PFSK-1 (cell line): ENCODE results near the gene ATP6V0A1.

Experiments
- POLR2AphosphoS5 ChIP-seq: IDR thresholded peaks from 2 replicates; pipeline ENCODE4 v1.6.1; 2012; ENCODE audit warnings: low read depth, mild to moderate bottlenecking, control low read depth, low read length, moderate library complexity
- SIN3A ChIP-seq: IDR thresholded peaks from 2 replicates; pipeline ENCODE4 v1.6.1; 2012; ENCODE audit warnings: mild to moderate bottlenecking, low read length, moderate library complexity, borderline replicate concordance; ENCODE audit not compliant: insufficient read depth
- TAF1 ChIP-seq: IDR thresholded peaks from 2 replicates; pipeline ENCODE4 v1.6.1; 2012; ENCODE audit warnings: low read length, control low read depth, borderline replicate concordance; ENCODE audit not compliant: insufficient read depth
- TF ChIP-seq, protein P1 (sequence below), 2 experiments: IDR thresholded peaks; 2 replicates each; pipeline versions ENCODE4 v1.6.1 to v1.8.0; 2011 to 2012; ENCODE audit warnings: low read depth in 2 of 2, low read length in 2 of 2, control low read depth in 1 of 2, inconsistent platforms in 1 of 2, mild to moderate bottlenecking in 1 of 2, moderate library complexity in 1 of 2; ENCODE audit not compliant: insufficient read depth in 1 of 2

DNA sequence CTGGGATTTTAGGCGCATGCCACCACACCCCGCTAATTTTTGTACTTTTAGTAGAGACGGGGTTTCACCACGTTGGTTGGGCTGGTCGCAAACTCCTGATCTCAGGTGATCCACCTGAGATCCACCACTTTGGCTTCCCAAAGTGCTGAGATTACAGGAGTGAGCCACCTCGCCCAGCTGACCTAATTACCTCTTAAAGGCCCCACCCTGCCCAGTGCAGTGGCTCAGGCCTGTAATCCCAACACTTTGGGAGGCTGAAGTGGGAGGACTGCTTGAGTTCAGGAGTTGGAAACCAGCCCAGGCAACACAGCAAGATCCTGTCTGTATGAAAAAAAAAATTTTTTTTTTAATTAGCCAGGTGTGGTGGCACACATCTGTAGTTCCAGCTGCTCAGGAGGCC, 100.4 kb downstream of the ATP6V0A1 start:
- TF ChIP-seq POLR2AphosphoS5 (no peak), SIN3A (no peak), TAF1 (no peak)
- TF ChIP-seq, protein P1, sequence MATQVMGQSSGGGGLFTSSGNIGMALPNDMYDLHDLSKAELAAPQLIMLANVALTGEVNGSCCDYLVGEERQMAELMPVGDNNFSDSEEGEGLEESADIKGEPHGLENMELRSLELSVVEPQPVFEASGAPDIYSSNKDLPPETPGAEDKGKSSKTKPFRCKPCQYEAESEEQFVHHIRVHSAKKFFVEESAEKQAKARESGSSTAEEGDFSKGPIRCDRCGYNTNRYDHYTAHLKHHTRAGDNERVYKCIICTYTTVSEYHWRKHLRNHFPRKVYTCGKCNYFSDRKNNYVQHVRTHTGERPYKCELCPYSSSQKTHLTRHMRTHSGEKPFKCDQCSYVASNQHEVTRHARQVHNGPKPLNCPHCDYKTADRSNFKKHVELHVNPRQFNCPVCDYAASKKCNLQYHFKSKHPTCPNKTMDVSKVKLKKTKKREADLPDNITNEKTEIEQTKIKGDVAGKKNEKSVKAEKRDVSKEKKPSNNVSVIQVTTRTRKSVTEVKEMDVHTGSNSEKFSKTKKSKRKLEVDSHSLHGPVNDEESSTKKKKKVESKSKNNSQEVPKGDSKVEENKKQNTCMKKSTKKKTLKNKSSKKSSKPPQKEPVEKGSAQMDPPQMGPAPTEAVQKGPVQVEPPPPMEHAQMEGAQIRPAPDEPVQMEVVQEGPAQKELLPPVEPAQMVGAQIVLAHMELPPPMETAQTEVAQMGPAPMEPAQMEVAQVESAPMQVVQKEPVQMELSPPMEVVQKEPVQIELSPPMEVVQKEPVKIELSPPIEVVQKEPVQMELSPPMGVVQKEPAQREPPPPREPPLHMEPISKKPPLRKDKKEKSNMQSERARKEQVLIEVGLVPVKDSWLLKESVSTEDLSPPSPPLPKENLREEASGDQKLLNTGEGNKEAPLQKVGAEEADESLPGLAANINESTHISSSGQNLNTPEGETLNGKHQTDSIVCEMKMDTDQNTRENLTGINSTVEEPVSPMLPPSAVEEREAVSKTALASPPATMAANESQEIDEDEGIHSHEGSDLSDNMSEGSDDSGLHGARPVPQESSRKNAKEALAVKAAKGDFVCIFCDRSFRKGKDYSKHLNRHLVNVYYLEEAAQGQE (IDR thresholded peaks at IDR 0.05; ENCODE audit: insufficient read depth in 1 of 2, low read depth in 2 of 2, low read length in 2 of 2), result no peak
